Stimulated activated CD8-positive, alpha-beta memory T cell treated with anti-CD3 and anti-CD28 coated beads, Interleukin-4, amount 100 ng/mL, for 1 hour (primary cell): ENCODE data around the gene FBXO42.

Source experiments
- DNase-seq, 2 donors: peaks; one replicate each; pipeline ENCODE4 v3.0.0-alpha.2; 2020; ENCODE audit warnings: low read depth in 2 of 2, low spot score in 1 of 2

Gene FBXO42

GRCh38 chr1:16326833-16327404, 25.4 kb downstream of the FBXO42 start:
- no peak for DNase-seq

- no peak for DNase-seq
Measured at GRCh38 chr1:16324456-16324890, 27.8 kb downstream of the FBXO42 start.

GRCh38 chr1:16321176-16321867, 31.0 kb downstream of the FBXO42 start:
- no peak for DNase-seq

GRCh38 chr1:16318555-16318954, 33.7 kb downstream of the FBXO42 start:
- DNase-seq: no peak

GRCh38 chr1:16315437-16315836, 36.8 kb downstream of the FBXO42 start:
- no peak for DNase-seq

GRCh38 chr1:16307222-16307621, 45.1 kb downstream of the FBXO42 start:
- DNase-seq: no peak

- DNase-seq: no peak
Measured at GRCh38 chr1:16302709-16303627, 49.3 kb downstream of the FBXO42 start.

GRCh38 chr1:16300436-16300835, 51.8 kb downstream of the FBXO42 start:
- DNase-seq: no peak

- DNase-seq: no peak
Measured at GRCh38 chr1:16298653-16299052, 53.6 kb downstream of the FBXO42 start.

GRCh38 chr1:16296643-16297042, 55.6 kb downstream of the FBXO42 start:
- no peak for DNase-seq

- DNase-seq: no peak
Measured at GRCh38 chr1:16294219-16295212, 57.8 kb downstream of the FBXO42 start.

- no peak for DNase-seq
Measured at GRCh38 chr1:16293538-16293937, 58.7 kb downstream of the FBXO42 start.

GRCh38 chr1:16292739-16293138, 59.5 kb downstream of the FBXO42 start:
- DNase-seq: no peak

GRCh38 chr1:16289959-16290358, 62.3 kb downstream of the FBXO42 start:
- DNase-seq: no peak

GRCh38 chr1:16286122-16286521, 66.2 kb downstream of the FBXO42 start:
- DNase-seq: no peak

GRCh38 chr1:16281765-16282164, 70.5 kb downstream of the FBXO42 start:
- no peak for DNase-seq

- no peak for DNase-seq
Measured at GRCh38 chr1:16279186-16279585, 73.1 kb downstream of the FBXO42 start.

GRCh38 chr1:16276302-16277030, 75.8 kb downstream of the FBXO42 start:
- no peak for DNase-seq

- no peak for DNase-seq
Measured at GRCh38 chr1:16275591-16275990, 76.7 kb downstream of the FBXO42 start.

- no peak for DNase-seq
Measured at GRCh38 chr1:16267690-16268180, 84.5 kb downstream of the FBXO42 start.
